Left renal pelvis (tissue), 4 donors: ENCODE measurements around the gene NUCB1. TPM values are rescaled to one million over a fixed set of nuclear protein-coding genes. Genes with fewer than 3 reads are reported as not detected.

ENCODE experiments used
- DNase-seq, 4 donors: peaks; one replicate each; pipeline ENCODE4 v3.0.0-alpha.2; 2013; ENCODE audit warnings: low read depth in 4 of 4, low spot score in 3 of 4
- polyA plus RNA-seq, 4 donors: library from polyadenylated mRNA; unstranded; fragments of 120-200 nt; gene quantifications; one replicate each; pipeline ENCODE4 v1.2.1, GENCODE V29; 2013; ENCODE audit not compliant: insufficient read length in 4 of 4

NUCB1 gene
- polyA plus RNA-seq, 4 donors: 223 to 314 (median 261) TPM

DNA sequence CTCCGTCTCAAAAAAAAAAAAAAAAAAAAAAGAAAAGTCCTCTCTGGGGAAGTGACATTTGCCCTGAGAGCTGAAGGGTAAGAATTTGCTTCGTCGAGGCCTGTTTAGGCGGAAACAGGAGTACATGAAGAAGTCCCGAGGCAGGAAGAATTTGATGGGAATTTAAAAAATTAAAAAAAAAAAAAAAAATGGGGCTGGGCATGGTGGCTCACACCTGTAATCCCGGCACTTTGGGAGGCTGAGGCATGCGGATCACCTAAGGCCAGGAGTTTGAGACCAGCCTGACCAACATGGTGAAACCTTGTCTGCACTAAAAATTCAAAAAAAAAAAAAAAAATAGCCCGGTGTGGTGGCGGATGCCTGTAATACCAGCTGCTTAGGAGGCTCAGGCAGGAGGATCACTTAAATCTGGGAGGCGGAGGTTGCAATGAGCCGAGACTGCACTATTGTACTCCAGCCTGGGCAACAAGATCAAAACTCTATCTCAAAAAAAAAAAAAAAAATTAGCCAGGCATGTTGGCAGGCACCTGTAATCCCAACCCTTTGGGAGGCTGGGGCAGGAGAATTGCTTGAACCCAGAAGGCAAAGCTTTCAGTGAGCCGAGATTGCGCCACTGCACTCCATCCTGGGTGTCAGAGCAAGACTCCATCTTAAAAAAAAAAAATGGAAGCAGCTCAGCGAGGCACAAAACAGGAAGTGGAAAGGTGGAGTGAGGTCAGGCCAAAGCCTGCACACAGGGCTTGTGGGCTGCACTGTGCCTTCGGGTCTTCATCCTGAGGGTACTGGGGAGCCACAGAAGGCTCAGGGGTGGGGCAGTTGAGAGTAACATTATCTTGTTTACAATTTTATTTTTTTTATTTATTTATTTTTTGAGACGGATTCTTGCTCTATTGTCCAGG lies 59.5 kb downstream of the NUCB1 start:
- DNase-seq: no peak

DNA sequence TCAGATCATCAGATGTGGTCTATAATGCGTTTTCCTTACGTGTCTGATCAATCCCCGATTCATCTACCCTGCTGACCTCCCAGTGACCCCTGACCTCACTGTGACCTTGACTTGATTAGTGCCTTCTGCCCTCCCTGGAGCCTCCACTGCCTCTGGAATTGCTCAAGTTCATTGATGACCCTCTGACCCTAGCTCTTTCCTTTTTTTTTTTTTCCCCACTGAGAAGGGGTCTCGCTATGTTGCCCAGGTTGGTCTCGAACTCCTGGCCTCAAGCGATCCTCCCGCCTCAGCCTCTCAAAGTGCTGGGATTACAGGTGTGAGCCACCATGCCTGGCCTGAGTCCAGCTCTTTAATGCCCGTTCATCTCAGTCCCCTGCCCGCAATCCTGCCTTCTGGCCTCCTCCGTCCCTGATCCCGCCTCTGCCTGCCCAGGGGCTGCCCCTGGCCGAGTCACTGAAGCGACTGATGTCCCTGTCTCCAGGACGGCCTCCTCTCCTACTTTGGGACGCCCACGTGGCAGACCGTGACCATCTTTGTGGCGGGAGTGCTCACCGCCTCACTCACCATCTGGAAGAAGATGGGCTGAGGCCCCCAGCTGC lies 61.0 kb downstream of the NUCB1 start:
- no peak for DNase-seq

DNA sequence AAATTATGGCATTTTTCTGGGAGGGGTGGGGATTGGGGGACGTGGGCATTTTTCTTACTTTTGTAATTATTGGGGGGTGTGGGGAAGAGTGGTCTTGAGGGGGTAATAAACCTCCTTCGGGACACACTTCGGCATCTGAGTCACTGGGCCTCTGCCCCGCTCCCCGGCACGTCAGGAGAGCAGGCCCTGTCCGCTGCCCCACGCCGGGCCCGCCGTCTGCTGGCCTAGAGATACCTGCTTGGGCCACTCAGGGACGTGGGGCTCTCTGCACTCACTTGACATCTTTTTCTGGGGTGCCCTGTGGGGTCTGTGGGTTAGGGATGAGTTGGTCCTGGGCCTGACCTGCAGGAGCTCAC lies 61.5 kb downstream of the NUCB1 start:
- no peak for DNase-seq

DNA sequence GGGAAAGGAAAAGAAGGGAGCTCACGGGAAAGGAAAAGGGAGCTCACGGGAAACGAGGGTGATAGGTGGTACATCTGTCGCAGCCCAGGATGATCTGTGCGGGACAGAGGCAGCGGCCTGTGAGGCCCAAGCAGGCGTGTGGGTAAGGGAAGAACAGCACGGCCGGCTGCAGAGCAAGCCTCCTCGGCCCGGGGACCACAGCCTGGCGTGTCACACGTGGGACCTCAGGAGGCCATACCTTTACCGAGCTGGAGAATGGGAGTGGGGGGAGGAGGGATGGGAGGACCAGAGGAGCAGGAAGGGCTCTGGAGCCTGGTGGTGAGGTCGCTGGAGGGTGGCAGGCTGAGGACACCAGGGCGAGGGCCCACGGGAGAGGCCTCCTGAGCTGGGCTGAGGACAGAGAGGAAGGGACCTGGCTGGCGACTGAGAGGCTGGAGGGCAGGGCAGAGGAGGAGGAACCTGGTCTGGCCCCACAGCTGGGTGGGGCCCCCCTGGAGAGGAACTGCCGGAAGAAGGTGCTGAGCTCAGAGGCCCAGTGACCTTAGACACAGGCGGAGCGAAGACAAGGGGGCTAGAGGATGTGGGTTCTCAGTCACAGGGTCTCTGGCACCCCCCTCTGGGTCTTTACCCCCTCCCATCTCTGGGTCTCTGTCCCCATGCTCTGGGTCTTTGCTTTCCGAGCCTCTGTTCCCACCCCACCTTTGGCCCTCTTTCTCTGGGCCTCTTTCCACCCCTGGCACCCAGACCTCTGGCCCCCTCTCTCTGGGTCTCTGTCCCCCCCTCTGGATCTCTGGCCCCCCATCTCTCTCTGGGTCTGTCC lies 62.1 kb downstream of the NUCB1 start:
- no peak for DNase-seq

DNA sequence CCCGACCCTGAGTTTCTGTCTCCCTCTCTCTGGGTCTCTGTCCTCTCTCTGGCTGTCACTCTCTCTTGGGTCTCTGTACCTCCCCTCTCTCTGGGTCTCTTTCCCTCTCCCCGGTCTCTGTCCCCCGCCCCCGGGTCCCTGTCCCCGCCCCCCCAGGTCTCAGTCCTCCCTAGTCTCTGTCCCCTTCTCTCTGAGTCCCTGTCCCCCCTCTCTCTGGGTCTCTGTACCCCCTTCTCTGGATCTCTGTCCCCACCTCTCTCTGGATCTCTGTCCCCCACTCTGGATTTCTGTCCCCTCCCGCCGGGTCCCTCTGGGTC lies 62.7 kb downstream of the NUCB1 start:
- DNase-seq: no peak

DNA sequence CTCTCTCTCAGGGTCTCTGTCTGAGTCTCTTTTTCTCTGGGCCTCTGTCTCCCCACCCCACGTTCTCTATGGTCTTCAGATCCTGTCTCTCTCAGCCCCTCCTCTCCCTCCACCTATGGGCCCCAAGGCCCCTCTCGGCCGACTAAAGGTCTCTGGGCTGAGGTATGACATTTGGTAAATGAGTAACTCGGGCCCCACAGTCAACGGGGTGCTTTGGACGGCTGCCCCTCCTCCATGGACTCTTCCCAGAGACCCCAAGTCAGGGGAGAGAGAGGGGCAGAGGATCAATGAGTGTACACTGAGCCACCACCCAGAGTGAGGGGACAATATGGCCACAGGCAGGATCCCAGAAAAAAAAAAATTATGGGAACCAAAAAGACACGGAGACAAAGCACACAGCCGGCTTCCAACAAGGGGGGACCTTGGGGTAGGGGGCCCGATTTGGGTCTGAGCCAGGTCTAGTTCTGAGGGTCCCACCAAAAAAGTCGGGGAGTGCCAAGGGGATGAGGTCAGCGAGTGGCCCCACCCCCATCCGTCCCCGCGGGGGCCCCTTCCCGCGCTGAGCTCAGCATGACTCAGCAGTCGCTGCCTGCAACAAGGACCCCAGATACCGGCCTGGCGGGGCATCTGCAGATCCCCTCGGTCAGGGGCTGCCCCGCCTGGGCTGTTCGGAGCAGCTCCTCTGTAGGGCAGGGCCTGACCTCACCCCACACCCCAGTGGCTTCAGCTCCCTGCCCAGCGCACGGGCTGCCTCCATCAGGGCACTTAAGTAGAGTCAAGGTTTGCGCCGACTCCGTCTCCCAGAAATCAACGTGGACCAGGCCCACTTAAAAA lies 63.5 kb downstream of the NUCB1 start:
- DNase-seq: no peak

DNA sequence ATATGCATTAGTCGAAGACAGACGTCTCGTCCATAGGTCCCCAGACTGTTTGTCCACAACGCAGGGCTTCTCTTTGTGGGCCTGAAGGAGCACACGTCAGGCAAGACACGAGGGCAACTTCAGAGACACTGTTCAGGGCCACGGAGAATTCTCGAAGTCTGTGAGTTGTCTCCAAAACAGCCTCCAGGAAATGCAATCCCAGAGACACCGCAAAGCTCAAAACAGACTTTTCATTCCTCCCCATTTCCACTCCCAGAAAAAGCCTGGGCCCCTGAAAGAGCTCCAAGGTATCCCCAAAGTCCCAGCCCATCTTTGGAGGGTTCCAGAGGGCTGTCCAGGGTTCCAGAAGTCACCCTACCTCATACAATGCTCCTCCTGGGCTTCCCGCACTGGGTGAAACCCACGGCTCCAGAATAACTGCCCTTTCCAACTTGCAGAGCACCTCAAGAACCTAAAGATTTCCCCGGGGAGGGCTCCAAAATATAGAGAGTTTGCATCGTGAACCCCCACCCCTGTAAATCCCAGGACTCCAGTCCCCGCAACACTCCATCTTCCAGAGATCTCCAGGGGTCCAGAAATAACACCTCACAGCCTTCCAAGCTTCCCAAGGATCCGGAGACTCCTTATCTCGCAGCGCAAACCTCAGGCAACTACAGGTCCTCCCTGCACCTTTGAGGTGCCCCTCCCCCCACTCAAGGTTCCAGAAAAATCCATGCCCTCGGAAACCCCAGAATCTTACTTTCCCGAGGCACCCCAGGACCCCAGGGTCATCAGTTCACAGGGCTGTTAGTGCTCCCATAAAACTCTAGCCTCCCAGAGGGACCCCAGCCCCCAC lies 64.3 kb downstream of the NUCB1 start:
- DNase-seq: no peak

DNA sequence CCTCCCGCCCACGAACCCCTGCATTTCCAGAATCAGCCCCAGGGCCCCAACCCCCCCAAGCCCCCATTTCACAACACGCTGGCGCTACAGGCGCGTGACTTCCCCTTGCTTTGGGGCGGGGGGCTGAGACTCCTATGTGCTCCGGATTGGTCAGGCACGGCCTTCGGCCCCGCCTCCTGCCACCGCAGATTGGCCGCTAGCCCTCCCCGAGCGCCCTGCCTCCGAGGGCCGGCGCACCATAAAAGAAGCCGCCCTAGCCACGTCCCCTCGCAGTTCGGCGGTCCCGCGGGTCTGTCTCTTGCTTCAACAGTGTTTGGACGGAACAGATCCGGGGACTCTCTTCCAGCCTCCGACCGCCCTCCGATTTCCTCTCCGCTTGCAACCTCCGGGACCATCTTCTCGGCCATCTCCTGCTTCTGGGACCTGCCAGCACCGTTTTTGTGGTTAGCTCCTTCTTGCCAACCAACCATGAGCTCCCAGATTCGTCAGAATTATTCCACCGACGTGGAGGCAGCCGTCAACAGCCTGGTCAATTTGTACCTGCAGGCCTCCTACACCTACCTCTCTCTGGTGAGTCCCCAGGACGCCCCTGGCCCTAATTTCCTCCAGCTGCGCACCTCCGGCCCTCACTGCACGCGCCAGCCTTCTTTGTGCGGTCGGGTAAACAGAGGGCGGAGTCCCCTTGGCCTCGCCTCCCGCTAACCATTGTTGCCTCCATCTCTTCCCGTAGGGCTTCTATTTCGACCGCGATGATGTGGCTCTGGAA lies 65.1 kb downstream of the NUCB1 start, which contains the start of gene FTL:
Gene FTL (plus strand): TSS at position 270 of the 766 bp plus-strand sequence. CDS start 199 bp downstream, at position 469.
- peak; percentile 88 to 91 (median 88) for DNase-seq

DNA sequence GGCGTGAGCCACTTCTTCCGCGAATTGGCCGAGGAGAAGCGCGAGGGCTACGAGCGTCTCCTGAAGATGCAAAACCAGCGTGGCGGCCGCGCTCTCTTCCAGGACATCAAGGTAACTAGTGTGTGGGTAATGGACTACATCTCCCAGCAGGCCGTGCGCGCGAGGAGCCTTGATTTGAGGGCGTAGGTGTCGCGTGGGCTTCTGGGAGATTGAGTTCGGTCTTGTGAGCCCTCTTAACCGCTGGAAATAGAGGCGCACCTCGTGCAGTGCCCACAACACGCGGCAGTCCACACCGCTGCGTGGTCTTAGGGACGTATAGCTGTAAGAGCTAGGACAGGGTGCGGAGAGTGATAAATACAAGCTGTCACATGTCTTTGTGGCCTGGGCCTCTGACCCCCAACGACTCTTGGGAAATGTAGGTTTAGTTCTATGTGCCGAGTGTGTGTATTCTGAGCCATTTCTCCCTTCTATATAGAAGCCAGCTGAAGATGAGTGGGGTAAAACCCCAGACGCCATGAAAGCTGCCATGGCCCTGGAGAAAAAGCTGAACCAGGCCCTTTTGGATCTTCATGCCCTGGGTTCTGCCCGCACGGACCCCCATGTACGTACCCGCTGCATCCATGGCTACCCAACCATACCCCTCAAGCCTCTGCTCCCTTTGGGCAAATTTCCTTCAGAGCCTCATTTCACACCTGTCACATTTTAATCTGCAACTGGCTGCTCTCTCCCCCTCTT lies 65.9 kb downstream of the NUCB1 start:
- DNase-seq: peak in 2 of 4 donors; percentile 75 to 82

DNA sequence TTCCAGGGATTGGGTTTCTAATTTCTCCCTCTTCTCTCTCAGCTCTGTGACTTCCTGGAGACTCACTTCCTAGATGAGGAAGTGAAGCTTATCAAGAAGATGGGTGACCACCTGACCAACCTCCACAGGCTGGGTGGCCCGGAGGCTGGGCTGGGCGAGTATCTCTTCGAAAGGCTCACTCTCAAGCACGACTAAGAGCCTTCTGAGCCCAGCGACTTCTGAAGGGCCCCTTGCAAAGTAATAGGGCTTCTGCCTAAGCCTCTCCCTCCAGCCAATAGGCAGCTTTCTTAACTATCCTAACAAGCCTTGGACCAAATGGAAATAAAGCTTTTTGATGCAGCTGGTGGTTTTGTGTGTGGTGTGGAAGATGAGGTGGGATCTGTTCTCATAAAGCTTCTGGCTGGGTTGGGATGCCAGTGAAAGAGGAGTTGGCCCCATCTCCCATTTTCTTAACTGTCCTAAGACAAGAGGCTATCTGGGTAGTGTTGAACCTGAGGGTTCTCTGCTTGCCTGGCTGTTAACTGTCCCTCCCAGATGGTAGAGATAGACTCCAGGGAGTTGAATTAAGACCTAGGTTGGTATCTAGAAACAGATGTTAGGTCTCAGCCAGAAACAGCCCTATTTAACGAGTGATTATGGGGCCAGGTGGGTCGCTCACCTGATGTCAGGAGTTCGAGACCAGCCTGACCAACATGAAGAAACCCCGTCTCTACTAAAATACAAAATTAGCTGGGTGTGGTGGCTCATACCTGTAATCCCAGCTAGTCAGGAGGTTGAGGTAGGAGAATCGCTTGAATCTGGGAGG lies 66.6 kb downstream of the NUCB1 start:
- DNase-seq: no peak

DNA sequence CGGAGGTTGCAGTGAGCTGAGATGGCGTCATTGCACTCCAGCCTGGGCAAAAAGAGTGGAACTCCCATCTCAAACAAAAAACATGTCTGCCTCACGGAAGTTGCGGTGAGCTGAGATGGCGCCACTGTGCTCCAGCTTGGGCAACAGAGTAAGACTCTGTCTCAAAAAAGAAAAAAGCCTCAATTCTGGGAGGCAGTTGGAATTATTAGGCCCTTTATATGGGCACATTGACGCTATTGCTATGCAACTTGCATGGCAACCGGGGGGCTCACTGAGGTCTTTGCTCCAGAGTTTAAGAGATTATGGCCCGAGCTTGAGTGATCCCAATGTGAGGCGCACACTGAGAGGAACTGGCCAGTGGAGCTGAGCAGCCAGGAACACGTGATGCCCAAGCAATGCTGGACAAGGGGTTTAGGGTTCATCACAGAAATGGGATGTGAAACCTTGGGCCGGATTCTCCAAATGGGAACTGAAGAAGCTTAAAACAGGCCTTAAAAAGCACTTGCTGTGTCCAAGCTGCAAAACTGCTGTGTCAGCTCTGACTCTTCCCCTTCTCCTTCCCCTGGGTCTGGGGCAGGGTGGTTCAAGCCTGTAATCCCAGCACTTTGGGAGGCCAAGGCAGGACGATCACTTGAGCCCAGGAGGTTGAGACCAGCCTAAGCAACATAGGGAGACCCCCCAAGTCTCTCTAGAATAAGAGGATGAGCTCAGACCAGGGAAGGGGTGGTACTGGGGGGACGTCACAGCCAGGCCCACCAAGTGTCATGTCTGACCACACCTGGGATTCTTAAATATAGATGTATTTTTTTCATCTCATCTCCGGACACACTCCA lies 67.5 kb downstream of the NUCB1 start:
- no peak for DNase-seq

DNA sequence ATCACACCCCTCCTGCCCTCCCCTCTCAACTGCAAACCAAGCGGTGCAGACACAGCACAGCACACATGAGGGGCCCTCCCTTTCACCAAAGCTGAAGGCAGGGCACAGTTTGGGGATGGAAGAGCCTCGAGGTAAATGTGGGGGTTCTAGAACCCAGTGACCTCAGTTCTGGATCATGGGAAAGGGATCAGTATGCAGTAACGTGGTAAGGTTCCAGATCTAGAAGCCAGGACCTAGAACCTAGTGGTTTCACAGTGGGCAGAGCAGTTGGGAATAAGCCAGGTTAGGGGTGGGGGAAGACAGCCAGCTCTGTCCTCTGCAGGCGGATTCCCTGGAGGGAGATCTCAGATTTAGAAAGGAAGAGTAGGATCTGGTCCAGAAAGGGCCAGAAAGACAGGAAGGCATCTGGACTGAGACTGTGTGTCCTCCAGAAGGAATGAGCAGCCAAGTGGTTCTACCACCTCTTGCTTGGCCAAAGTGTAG lies 68.1 kb downstream of the NUCB1 start:
- DNase-seq: no peak

DNA sequence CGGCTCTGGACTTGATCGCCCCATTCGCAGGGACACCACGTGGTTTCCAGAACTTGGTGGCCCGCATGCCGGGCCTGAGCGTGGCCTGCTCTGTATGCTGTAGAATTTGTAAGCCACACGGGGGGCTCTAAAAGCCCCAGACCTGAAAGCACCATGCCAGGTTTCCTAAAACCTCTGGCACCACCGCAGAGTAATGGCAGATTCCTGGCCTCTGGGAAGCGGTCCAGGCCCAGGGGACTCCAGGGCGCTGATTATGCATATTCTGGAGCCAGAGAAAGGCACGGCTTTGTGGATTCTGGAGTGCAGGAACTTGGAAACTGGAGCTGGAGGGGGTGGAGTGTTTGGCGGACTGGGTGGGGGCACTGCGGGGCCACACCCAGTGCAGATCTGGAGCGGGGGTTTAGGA lies 68.7 kb downstream of the NUCB1 start:
- DNase-seq: no peak

DNA sequence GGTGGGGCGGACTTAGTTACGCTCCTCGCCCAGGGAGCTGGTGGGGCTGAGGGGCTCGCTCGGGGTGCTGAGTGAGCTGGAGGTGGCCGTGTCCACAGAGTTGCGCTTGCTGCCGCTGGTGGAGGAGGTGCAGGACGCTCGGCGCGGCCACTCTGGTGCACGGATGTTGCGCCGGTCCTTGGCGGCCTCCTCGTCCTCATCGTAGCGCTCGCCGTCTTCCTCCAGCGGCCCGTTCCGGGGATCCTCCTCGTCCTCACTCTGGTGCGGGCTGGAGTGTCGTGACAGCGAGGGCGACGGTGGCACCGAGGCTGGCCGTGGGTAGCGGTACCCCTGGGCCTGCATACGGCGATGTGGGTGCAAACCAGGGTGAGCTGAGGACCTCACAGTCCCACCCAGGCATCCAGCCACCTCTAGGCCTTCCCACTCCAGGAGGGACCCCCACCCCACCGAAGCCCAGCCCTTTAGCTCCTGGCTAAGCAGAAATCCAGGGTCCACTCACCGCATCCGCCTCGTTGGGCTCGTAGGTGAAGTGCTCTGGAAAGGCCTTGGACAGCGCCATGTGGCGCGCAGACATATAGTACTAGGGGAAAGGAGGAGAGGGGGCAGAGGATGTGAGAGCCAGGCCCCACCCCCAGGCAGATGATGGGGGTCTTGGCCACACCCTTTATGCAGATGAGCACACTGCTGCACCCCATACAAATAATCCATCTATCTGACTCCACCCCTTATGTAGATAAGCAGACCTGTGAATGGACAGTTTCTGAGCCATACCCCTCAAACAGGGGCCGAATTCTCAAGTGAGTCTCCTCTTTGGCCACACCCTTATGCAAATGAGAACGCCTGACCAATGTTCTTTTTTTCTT lies 69.4 kb downstream of the NUCB1 start:
- no peak for DNase-seq

DNA sequence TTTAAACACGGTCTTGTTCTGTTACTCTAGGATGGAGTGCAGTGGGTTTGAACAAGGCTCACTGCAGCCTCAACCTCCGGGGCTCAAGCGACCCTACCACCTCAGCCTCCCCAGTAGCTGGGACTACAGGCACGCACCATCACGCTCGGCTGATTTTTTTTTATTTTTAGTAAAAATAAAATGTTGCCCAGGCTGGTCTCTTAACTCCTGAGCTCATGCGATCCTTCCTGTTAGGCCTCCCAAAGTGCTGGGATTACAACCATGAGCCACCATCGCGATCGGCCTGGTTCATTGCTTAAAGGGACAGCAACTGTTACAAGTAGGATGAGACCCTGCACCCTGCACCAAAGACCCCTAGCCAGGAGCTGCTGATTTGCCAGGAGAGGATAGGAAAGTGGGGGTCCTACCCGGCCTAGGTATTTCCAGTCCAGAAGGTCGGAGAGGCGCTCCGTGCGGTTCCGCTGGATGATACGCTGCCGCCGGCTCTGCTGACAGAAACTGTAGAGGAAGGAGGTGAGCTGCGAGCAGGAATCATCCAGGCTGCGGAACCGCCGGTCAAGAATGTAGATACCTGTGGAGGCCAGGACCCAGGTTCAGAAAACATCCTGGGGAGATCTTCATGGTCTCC lies 70.1 kb downstream of the NUCB1 start:
- DNase-seq: no peak
